Measurements from ENCODE around the gene PGLYRP2. TPM values are rescaled to one million over a fixed set of nuclear protein-coding genes. Genes with fewer than 3 reads are reported as not detected.

The PGLYRP2 gene
- total and polyA plus RNA-seq, 2 of the 13 experiments (the other 11 are each of a cell fraction or from before 2014, with no cell fraction given): 0.04 to 1.0 TPM

DNA sequence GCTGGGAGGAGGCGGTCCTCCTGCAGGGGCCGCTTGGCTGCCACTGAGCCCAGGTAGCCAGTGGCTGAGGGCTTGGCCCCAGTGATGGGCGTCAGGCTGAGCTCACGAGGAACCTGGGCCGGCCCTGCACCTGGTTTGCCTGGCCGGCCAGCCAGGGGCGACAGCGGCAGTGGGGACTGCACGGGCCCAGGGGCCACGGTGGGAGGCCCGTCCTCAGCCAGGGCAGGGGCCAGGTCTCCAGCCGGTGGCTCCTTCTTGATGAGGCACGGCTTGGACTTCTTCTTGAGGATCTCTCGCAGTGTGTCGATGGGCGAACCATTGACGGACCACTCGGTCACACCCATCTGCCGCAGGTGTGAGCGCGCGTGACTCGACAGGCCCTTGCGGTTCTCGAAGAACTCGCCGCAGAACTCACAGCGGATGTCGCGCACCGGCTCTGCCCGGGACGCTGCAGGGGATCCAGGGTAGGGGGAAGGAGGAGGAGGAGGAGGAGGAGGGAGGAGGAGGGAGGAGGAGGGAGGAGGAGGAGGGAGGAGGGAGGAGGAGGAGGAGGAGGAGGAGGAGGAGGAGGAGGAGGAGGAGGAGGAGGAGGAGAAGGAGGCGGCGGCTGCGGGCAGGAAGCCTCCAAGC, 53.9 kb downstream of the PGLYRP2 start:
- H3K36me3 ChIP-seq (replicated peaks in 1 of 2; ENCODE audit: control insufficient read depth in 1 of 2, insufficient read depth in 2 of 2, low read length in 2 of 2): peaks cover 31 to 42% of the 10 kb centered on the region in 2 experiments; a peak in 4 of 5 replicates
- no TSS peak for BruUV-seq (replicated peaks)
- H3K27ac ChIP-seq (ENCODE audit: extremely low read length, insufficient read depth, low read length): no peak overlapping the region
- FAIRE-seq (no peak), ATAC-seq (no peak), DNase-seq (ENCODE audit: low spot score) (no peak)
- 96% methylated on average over 32 of the region's 36 CpGs for WGBS (ENCODE audit: low lambda C conversion rate)
- intact Hi-C loops (cut with micrococcal nuclease; ENCODE audit: unreplicated experiment): no loop called here
- no peaks in the 10 kb centered on the region for H4K20me1 ChIP-seq (ENCODE audit: insufficient read depth, low read length)
- no peak overlapping the region for H3K4me2 ChIP-seq (ENCODE audit: low read depth, low read length)
- no peak overlapping the region for H3K4me3 ChIP-seq (replicated peaks in 1 of 3; ENCODE audit: insufficient read depth in 1 of 3, low read depth in 2 of 3, low read length in 3 of 3)
- no peak overlapping the region for H3K9ac ChIP-seq (ENCODE audit: insufficient read depth, low read depth, low read length)
- peaks cover 3% of the 10 kb centered on the region for H3K4me1 ChIP-seq (ENCODE audit: insufficient read depth, low read length)
- CTCF ChIA-PET (ENCODE audit: low intra/inter-chr PET ratio, low total read pairs): no interaction called here
- H3K79me2 ChIP-seq (ENCODE audit: insufficient read depth, low read length): peaks cover 7% of the 10 kb centered on the region
- TF ChIP-seq HNRNPK (IDR thresholded peaks at IDR 0.05; ENCODE audit: low read depth, low read length, poor library complexity, severe bottlenecking) (peak; percentile 46), EZH2 (conservative IDR thresholded peaks at IDR 0.05; ENCODE audit: low read depth, low read length) (no peak)
- no peaks in the 10 kb centered on the region; a peak in 1 of 5 replicates for H3K27me3 ChIP-seq (ENCODE audit: control insufficient read depth in 1 of 2, insufficient read depth in 2 of 2, low read length in 2 of 2)
- H2AFZ ChIP-seq (ENCODE audit: low read length): no peak overlapping the region
- no peaks in the 10 kb centered on the region; the same call in 1 of the 2 replicates for H3K9me3 ChIP-seq (ENCODE audit: low read length)
- in situ Hi-C loops (cut with HindIII; ENCODE audit: extremely low pct_ligation_motif_present, low pct_unique_long_range_greater_than_20kb): loop anchor here (10.0 kb wide), 1 partner anchor 129 kb away; no protein-coding TSS in a partner anchor
- POLR2A ChIA-PET: no interaction called here

DNA sequence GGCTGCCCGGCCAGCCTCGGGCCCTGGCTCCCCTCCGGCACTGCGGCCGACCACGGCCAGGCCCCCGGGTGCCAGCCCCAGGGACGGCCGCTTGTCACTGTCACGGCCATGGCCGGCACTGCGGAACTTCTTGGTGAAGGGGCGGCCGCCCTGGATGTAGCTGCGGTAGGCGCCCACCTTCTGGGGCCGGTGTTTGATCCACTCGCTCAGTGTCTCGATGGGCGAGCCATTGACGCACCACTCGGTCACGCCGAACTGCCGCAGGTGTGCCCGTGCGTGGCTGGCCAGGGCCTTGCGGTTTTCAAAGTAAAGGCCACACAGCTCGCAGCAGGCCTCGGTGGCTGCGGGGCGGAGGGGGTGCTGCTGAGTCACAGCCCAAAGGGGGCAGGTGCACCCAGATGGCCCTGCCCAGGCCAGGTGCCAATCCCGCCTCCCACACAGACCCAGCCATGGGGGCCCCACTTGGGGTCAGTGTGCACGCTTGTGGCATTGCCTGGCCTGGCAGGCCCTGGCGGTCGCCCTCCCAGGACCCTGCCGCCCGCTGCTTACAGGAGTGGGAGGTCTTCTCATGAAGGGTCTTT, 54.5 kb downstream of the PGLYRP2 start:
- no peak for DNase-seq (ENCODE audit: low spot score)
- no peak for ATAC-seq
- no peaks in the 10 kb centered on the region; the same call in 1 of the 2 replicates for H3K9me3 ChIP-seq (ENCODE audit: low read length)
- no peaks in the 10 kb centered on the region; a peak in 1 of 5 replicates for H3K27me3 ChIP-seq (ENCODE audit: control insufficient read depth in 1 of 2, insufficient read depth in 2 of 2, low read length in 2 of 2)
- in situ Hi-C loops (cut with HindIII; ENCODE audit: extremely low pct_ligation_motif_present, low pct_unique_long_range_greater_than_20kb) (loop anchor here (10.0 kb wide), 1 partner anchor 130 kb away; no protein-coding TSS in a partner anchor), intact Hi-C loops (cut with micrococcal nuclease; ENCODE audit: unreplicated experiment) (no loop called here)
- no peak overlapping the region for H2AFZ ChIP-seq (ENCODE audit: low read length)
- no TSS peak for BruUV-seq (replicated peaks)
- H3K27ac ChIP-seq (ENCODE audit: extremely low read length, insufficient read depth, low read length): no peak overlapping the region
- over 99% methylated on average over 19 of the region's 38 CpGs for WGBS (ENCODE audit: low lambda C conversion rate)
- ChIA-PET POLR2A (interaction anchor here (0.6 kb wide), 1 partner anchor 20 kb away, joined by 3 read pairs; no protein-coding TSS in a partner anchor), CTCF (ENCODE audit: low intra/inter-chr PET ratio, low total read pairs) (no interaction called here)
- no peak overlapping the region for H3K4me2 ChIP-seq (ENCODE audit: low read depth, low read length)
- no peaks in the 10 kb centered on the region for H3K4me1 ChIP-seq (ENCODE audit: insufficient read depth, low read length)
- H4K20me1 ChIP-seq (ENCODE audit: insufficient read depth, low read length): no peaks in the 10 kb centered on the region
- peaks cover 31 to 42% of the 10 kb centered on the region in 2 experiments; a peak in 4 of 5 replicates for H3K36me3 ChIP-seq (replicated peaks in 1 of 2; ENCODE audit: control insufficient read depth in 1 of 2, insufficient read depth in 2 of 2, low read length in 2 of 2)
- peaks cover 3% of the 10 kb centered on the region for H3K79me2 ChIP-seq (ENCODE audit: insufficient read depth, low read length)
- H3K4me3 ChIP-seq (replicated peaks in 1 of 3; ENCODE audit: insufficient read depth in 1 of 3, low read depth in 2 of 3, low read length in 3 of 3): no peak overlapping the region
- no peak for FAIRE-seq
- no peak for TF ChIP-seq ZNF788 (CRISPR knock-in tag; IDR thresholded peaks at IDR 0.05; ENCODE audit: borderline replicate concordance)
- peak; percentile 41; the same call in 1 of the 2 replicates for TF ChIP-seq RBFOX2 (IDR thresholded peaks at IDR 0.05; ENCODE audit: low read depth, low read length)
- TF ChIP-seq RXRB (CRISPR knock-in tag; IDR thresholded peaks at IDR 0.05; ENCODE audit: borderline replicate concordance): no peak
- no peak for TF ChIP-seq REPIN1 (CRISPR knock-in tag; IDR thresholded peaks at IDR 0.05; ENCODE audit: borderline replicate concordance, low read depth)
- TF ChIP-seq AGO2 (optimal IDR thresholded peaks at IDR 0.05; ENCODE audit: low read depth, low read length): peak; percentile 75
- no peak for TF ChIP-seq DPF2 (CRISPR knock-in tag; IDR thresholded peaks at IDR 0.05; ENCODE audit: borderline replicate concordance, low read depth)
- no peak overlapping the region for H3K9ac ChIP-seq (ENCODE audit: insufficient read depth, low read depth, low read length)
